HepG2 (cell line): Measurements from ENCODE around the gene NR5A2.

Experiments
- ATF2 ChIP-seq: sonication (generic); formaldehyde crosslinking; IDR thresholded peaks from 2 replicates; pipeline ENCODE4 v1.4.0; 2020; ENCODE audit warnings: missing genetic modification reagents
- BCL6 ChIP-seq: IDR thresholded peaks from 2 replicates; pipeline ENCODE4 v1.6.1; 2016; ENCODE audit warnings: missing genetic modification reagents, missing compliant biosample characterization
- CC2D1A ChIP-seq: sonication (generic); formaldehyde crosslinking; IDR thresholded peaks from 2 replicates; pipeline ENCODE4 v1.8.1; 2023; ENCODE audit warnings: mild to moderate bottlenecking, missing genetic modification reagents
- CTCF ChIP-seq: sonication (generic); formaldehyde crosslinking; IDR thresholded peaks from 2 replicates; pipeline ENCODE4 v1.5.0; 2020; ENCODE audit warnings: mild to moderate bottlenecking, missing genetic modification reagents, moderate library complexity
- HHEX ChIP-seq: IDR thresholded peaks from 2 replicates; pipeline ENCODE4 v1.6.1; 2016; ENCODE audit warnings: control low read depth
- HOXA7 ChIP-seq: sonication (generic); formaldehyde crosslinking; IDR thresholded peaks from 2 replicates; pipeline ENCODE4 v1.8.1; 2022; ENCODE audit warnings: mild to moderate bottlenecking, missing genetic modification reagents, moderate library complexity
- KMT2A ChIP-seq: sonication (generic); formaldehyde crosslinking; IDR thresholded peaks from 2 replicates; pipeline ENCODE4 v1.4.0; 2020; ENCODE audit warnings: missing genetic modification reagents
- NR3C1 ChIP-seq: sonication (generic); formaldehyde crosslinking; IDR thresholded peaks from 2 replicates; pipeline ENCODE4 v1.4.0; 2020; ENCODE audit warnings: missing genetic modification reagents
- POLR2AphosphoS5 ChIP-seq: IDR thresholded peaks from 2 replicates; pipeline ENCODE4 v1.6.1; 2012; ENCODE audit warnings: low read depth, low read length
- SAFB2 ChIP-seq: sonication (generic); formaldehyde crosslinking; IDR thresholded peaks from 2 replicates; pipeline ENCODE4 v1.5.1; 2020; ENCODE audit warnings: missing genetic modification reagents, low read depth, mild to moderate bottlenecking, borderline replicate concordance
- SKIL ChIP-seq: sonication (generic); formaldehyde crosslinking; IDR thresholded peaks from 2 replicates; pipeline ENCODE4 v1.8.0; 2022; ENCODE audit warnings: missing genetic modification reagents, mild to moderate bottlenecking, moderate library complexity, borderline replicate concordance
- ZNF335 ChIP-seq: sonication (generic); formaldehyde crosslinking; IDR thresholded peaks from 2 replicates; pipeline ENCODE4 v1.4.0; 2020; ENCODE audit warnings: missing genetic modification reagents
- ZNF619 ChIP-seq: sonication (generic); formaldehyde crosslinking; IDR thresholded peaks from 2 replicates; pipeline ENCODE4 v1.4.0; 2020; ENCODE audit warnings: mild to moderate bottlenecking, missing genetic modification reagents

- TF ChIP-seq POLR2AphosphoS5 (no peak), CC2D1A (no peak), CTCF (CRISPR knock-in tag) (no peak), ZNF335 (CRISPR knock-in tag) (no peak), NR3C1 (CRISPR knock-in tag) (no peak), SKIL (no peak), HHEX (CRISPR knock-in tag) (no peak), ZNF619 (CRISPR knock-in tag) (no peak), ATF2 (CRISPR knock-in tag) (no peak), SAFB2 (CRISPR knock-in tag) (no peak), KMT2A (CRISPR knock-in tag) (no peak), BCL6 (CRISPR knock-in tag) (no peak), HOXA7 (CRISPR knock-in tag) (no peak)
These were observed 14.0 kb downstream of the NR5A2 start for GRCh38 chr1:200041337-200042118.
